Neural cell (in vitro differentiated cells): Measurements from ENCODE around the gene ATP1A2.

Experiments
- CTCF ChIP-seq: fragments of 450-650 bp; IDR thresholded peaks from 2 replicates; pipeline ENCODE4 v1.5.1; 2014; ENCODE audit warnings: antibody characterized with exemption, mild to moderate bottlenecking, moderate library complexity; ENCODE audit not compliant: poor library complexity, severe bottlenecking
- EZH2 ChIP-seq: fragments of 200-600, 300-800 bp; shearing (Covaris generic), sonication (generic); IDR thresholded peaks from 2 replicates; pipeline ENCODE4 v1.6.1; 2014; ENCODE audit warnings: antibody characterized with exemption, low read length, borderline replicate concordance, mild to moderate bottlenecking; ENCODE audit not compliant: insufficient read depth, poor library complexity, severe bottlenecking
- MXI1 ChIP-seq: fragments of 450-650 bp; conservative IDR thresholded peaks from 2 replicates; pipeline ENCODE4 v1.6.1; 2014; ENCODE audit warnings: antibody characterized with exemption, mild to moderate bottlenecking; ENCODE audit not compliant: poor library complexity, severe bottlenecking
- REST ChIP-seq: IDR thresholded peaks from 2 replicates; pipeline ENCODE4 v1.6.1; 2012; ENCODE audit warnings: borderline replicate concordance

GRCh38 chr1:160139840-160140239 lies 24.3 kb downstream of the ATP1A2 start:
- TF ChIP-seq CTCF (no peak), MXI1 (no peak), EZH2 (no peak), REST (no peak)
